Mucosa of descending colon (tissue), 3 donors: ENCODE measurements around the gene ABCD4. TPM values are rescaled to one million over a fixed set of nuclear protein-coding genes. Genes with fewer than 3 reads are reported as not detected.

Experiments
- ATAC-seq: fragments of 200-7000 bp; cut with Tn5 transposase; one replicate; pipeline ENCODE4 v1.9.1; 2020; ENCODE audit warnings: mild to moderate bottlenecking, moderate library complexity
- DNase-seq, 3 donors: peaks; one replicate each; pipeline ENCODE4 v3.0.0-alpha.2; 2020
- H3K36me3 ChIP-seq: fragments of 200-600 bp; one replicate; pipeline ENCODE4 v1.8.0; 2021; ENCODE audit warnings: low read depth, mild to moderate bottlenecking
- H3K4me1 ChIP-seq: fragments of 200-600 bp; one replicate; pipeline ENCODE4 v1.8.0; 2021; ENCODE audit warnings: low read depth, mild to moderate bottlenecking
- H3K4me3 ChIP-seq: fragments of 200-600 bp; one replicate; pipeline ENCODE4 v1.8.0; 2021; ENCODE audit warnings: mild to moderate bottlenecking
- H3K9me3 ChIP-seq: fragments of 200-600 bp; one replicate; pipeline ENCODE4 v1.8.0; 2021; ENCODE audit warnings: mild to moderate bottlenecking
- CTCF ChIP-seq: fragments of 200-600 bp; IDR thresholded peaks from one replicate; pipeline ENCODE4 v1.8.0; 2022; ENCODE audit warnings: antibody characterized with exemption, mild to moderate bottlenecking
- intact Hi-C, 2 donors: fragments of 100-400 bp; cut with DNase I in 1 of 2; cut with micrococcal nuclease in 1 of 2; formaldehyde crosslinking; loops; one replicate each; pipeline versions ENCODE4 v1.11.0 to v1.11.1; 2022; cut with DNase I, micrococcal nuclease
- total RNA-seq, 3 donors: library from RNA; stranded (reverse); fragmentation: NEBNext Ultra II Directional in 2 of 3; extraction: Animal tissue kit (Norgen Biotek cat#: 25700) in 2 of 3; gene quantifications; one replicate each; pipeline versions ENCODE4 v1.2.1 to v1.2.4, GENCODE V29; 2021 to 2023
- donor health status: DM: no; HTN: no; CAD: no; lungs with moderate emphysema.
- donor health status: DM: no; HTN: no; CAD: no.
- donor health status: DM: no; HTN: yes; CAD: no.

ABCD4 gene
- total RNA-seq, 3 donors from 2014 or later, result 41.9 to 71.3 (median 53.8) TPM

- Histone ChIP-seq H3K4me1 (no peaks in the 10 kb centered on the region), H3K9me3 (no peaks in the 10 kb centered on the region), H3K36me3 (no peaks in the 10 kb centered on the region), H3K4me3 (no peak overlapping the region)
- no peak for TF ChIP-seq CTCF
- intact Hi-C loops, result no loop called here
- ATAC-seq, result no peak
- no peak for DNase-seq
These were observed 23.8 kb upstream of the ABCD4 start for GRCh38 chr14:74326369-74327152.

- intact Hi-C loops, result no loop called here
- no peaks in the 10 kb centered on the region for H3K36me3 ChIP-seq
- no peaks in the 10 kb centered on the region for H3K9me3 ChIP-seq
- TF ChIP-seq CTCF, result no peak
- ATAC-seq, result no peak
- no peaks in the 10 kb centered on the region for H3K4me1 ChIP-seq
- H3K4me3 ChIP-seq, result no peak overlapping the region
- no peak for DNase-seq
These were observed 22.7 kb upstream of the ABCD4 start for GRCh38 chr14:74325446-74325845.

- intact Hi-C loops, result no loop called here
- Histone ChIP-seq H3K9me3 (no peaks in the 10 kb centered on the region), H3K4me3 (no peak overlapping the region), H3K4me1 (no peaks in the 10 kb centered on the region), H3K36me3 (no peaks in the 10 kb centered on the region)
- DNase-seq (no peak), ATAC-seq (no peak)
- TF ChIP-seq CTCF, result no peak
These were observed 22.2 kb upstream of the ABCD4 start for GRCh38 chr14:74324931-74325361.

- DNase-seq, result no peak
- ATAC-seq, result no peak
- Histone ChIP-seq H3K4me3 (no peak overlapping the region), H3K36me3 (no peaks in the 10 kb centered on the region), H3K9me3 (no peaks in the 10 kb centered on the region), H3K4me1 (no peaks in the 10 kb centered on the region)
- no peak for TF ChIP-seq CTCF
- intact Hi-C loops, result no loop called here
These were observed 11.8 kb upstream of the ABCD4 start for GRCh38 chr14:74314576-74314975.

- intact Hi-C loops, result no loop called here
- ATAC-seq (no peak), DNase-seq (no peak)
- Histone ChIP-seq H3K4me1 (no peaks in the 10 kb centered on the region), H3K9me3 (no peaks in the 10 kb centered on the region), H3K36me3 (no peaks in the 10 kb centered on the region), H3K4me3 (no peak overlapping the region)
- no peak for TF ChIP-seq CTCF
These were observed 10.9 kb upstream of the ABCD4 start for GRCh38 chr14:74313601-74314000.
